Measurements from ENCODE around the gene DNAAF5.
"Not testable (repeated sequence)": the region's sequence is repeated elsewhere in the genome, so short reads cannot be mapped to it uniquely, and the experiment has no call there.

Gene DNAAF5

DNA sequence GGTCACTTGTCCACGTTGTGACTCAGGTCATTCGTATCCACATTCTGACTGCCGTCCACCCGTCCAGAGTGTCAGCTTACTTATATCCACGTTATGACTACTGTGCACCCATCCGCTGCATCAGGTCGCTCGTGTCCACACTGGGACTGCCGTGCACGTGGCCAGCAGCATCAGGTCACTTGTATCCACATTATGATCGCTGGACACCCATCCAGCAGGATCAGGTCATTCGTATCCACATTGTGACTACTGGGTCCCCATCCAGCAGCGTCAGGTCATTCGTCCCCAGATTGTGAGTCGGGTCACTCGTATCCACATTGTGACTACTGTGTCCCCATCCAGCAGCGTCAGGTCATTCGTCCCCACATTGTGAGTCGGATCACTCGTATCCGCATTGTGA, 58.5 kb downstream of the DNAAF5 start:
- no peak for DNase-seq

DNA sequence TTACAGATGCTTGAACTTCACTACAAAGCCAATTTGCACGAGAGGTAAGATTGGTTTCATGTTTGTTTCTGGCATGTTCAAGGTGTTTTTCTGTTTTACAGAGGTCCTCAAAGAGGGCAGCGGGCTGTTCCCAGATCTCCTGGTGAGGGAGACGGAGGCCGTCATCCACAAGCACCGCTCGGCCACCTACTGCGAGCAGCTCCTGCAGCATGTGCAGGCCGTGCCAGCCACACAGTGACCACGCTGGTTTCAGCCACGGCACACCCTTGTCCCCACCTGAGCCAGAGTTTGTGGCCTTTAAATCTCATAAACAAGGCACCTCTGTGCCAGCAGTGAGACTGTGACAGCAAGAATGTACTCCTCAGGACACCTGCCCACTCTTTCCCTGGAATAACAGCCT, 58.9 kb downstream of the DNAAF5 start:
- no peak for DNase-seq

DNA sequence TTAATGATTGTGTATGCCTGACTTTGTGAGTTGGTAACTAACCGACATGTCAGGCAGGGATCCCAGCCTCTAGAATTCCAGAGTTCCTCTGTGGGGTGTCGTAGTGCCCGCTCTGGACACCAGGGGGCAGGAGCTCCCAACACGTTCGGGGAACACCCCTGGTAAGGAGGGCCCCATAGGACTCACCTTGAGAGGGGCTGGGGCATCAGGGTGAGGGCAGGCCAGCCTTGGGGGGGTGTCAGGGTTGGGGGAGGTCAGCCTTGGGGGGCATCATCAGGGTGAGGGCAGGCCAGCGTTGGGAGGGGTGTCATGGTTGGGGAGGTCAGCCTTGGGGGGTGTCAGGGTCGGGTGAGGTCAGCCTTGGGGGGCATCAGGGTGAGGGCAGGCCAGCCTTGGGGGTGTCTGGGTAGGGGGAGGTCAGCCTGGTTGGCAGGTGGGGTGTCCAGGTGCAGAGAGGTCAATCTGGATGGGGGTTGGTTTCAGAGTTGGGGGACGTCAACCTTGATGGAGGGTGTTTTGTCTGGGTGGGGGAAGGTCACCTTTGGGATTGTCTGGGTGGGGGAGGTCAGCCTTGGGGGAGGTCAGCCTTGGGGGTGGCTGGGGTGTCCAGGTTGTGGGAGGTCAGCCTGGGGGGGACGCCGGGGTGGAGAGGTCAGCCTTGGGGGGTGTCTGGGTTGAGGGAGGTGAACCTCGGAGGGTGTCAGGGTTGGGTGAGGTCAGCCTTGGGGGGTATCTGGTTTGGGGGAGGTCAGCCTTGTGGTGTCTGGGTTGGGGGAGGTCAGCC, 60.2 kb downstream of the DNAAF5 start:
- peak; percentile 84 for DNase-seq

DNA sequence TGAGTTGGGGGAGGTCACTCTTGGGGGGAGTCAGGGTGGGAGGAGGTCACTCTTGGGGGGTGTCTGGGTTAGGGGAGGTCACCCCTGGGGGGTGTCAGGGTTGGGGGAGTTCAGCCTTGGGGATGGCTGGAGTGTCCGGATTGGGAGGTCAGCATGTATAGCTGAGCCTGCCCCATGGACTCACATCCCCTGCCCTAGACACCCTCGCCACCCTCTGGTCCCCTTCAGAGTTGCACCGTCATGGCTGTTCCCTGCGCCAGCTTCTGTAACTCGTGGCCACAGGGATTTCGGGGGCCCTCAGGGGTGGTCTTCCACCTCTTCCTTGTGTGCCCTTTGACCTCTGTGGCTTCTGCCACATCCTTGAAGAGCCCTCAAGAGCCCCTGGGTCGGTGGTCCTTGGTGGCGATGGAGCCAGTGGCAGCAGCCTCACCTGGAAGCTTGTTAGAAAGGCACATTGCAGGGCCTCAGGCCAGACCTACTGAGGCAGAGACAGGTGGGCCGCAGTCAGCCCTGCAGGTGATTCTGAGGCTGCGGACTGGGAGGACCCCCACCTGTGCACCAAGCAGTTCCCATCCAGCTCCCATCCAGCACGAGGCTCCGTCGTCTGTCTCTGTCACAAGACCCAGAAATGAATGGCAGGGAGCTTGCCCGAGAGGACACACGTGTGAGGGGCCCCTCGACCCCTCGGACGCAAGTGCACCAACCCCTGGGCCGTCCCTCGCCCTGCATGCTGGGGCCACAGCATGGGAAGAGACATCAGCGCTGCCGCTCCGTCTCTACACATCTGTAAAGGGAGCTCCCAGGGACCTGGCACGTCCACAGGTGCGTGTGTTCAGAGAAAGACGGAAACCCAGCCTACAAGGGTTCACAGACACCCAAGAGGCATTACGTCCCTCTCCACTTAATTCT, 61.1 kb downstream of the DNAAF5 start:
- DNase-seq: no peak

DNA sequence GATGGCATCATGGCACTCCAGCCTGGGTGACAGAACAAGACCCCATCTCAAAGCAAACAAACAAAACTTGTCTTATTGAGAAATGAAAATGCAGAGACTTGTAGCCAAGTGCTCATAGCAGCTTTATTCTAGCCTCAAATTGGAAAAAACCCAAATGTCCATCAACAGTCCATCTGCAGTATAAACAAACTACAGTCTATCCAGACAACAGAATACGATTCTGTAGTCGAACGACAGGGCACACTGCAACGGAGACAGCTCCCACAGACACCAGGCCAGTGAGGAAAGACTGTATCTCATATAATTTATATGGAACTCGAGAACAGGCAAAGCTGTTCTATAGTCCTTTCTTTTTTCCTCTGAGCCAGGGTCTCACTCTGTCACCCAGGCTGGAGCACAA, 65.0 kb downstream of the DNAAF5 start:
- DNase-seq: no peak

DNA sequence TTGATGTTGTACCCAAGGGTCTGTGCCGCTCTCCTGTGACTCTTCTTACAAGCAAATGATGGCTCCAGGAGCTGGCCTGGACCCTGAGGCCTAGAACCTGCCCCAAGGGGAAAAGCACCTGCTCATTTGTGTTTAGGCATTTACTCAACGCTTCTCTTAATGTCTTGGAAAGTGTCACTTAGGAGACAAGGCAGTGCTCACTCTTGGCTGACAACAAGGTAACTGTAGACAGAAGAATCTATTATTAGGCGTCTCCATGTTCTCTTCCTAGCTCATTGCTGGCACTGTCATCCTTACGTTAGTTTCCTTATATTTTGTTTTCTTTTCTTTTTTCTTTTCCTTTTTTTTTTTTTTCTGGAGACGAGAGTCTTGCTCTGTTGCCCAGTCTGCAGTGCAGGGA, 67.7 kb downstream of the DNAAF5 start:
- DNase-seq: no peak

DNA sequence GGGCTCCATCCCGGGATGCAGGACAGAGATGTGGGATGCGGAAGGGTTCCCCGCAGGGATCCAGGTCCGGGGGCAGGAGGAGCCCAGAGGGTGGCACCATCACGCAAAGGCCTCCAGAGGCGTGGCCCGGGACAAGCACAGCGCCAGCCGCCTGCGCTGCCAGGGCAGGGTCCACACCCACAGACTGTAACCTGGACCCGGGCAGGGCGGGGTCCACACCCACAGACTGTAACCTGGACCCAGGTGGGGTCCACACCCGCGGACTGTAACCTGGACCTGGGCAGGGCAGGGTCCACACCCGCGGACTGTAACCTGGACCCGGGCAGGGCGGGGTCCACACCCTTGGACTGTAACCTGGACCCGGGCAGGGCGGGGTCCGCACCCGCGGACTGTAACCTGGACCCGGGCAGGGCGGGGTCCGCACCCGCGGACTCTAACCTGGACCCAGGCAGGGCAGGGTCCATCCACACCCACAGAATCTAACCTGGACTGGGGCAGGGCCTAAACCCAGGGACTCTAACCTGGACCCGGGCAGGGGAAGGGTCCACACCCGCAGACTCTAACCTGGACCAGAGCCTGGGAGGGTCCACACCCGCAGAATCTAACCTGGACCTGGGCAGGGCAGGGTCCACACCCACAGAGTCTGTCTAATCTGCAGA, 68.3 kb downstream of the DNAAF5 start:
- DNase-seq: no peak

DNA sequence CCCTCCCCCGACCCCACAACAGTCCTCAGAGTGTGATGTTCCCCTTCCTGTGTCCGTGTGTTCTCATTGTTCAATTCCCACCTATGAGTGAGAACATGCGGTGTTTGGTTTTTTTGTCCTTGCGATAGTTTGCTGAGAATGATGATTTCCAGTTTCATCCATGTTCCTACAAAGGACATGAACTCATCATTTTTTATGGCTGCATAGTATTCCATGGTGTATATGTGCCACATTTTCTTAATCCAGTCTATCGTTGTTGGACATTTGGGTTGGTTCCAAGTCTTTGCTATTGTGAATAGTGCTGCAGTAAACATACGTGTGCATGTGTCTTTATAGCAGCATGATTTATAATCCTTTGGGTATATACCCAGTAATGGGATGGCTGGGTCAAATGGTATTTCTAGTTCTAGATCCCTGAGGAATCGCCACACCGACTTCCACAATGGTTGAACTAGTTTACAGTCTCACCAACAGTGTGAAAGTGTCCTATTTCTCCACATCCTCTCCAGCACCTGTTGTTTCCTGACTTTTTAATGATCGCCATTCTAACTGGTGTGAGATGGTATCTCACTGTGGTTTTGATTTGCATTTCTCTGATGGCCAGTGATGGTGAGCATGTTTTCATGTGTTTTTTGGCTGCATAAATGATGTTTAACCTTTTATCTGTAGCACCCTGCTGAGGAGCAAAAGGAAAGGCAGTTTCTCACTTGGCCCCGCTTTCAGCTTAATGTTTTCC, 70.1 kb downstream of the DNAAF5 start:
- DNase-seq: not testable (repeated sequence)

DNA sequence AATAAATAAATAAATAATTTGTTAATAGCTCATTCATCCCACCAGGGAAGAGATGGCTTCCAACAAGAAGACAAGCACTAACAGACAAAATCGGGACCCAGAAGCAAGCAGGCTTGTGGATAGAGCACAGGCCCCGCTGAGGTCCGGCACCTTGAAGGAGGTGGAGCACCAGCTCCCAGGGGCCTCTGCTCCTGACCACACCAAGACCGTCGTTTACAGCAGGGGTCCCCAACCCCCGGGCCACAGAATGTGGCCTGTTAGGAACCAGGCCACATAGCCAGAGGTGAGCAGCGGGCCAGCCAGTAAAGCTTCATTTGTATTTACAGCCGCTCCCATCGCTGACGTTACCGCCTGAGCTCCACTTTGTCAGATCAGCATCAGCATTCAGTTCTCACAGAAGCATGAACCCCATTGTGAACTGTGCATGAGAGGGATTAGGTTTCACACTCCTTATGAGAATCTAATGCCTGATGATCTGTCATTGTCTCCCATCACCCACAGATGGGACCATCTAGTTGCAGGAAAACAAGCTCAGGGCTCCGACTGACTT, 72.5 kb downstream of the DNAAF5 start:
- DNase-seq: no peak

DNA sequence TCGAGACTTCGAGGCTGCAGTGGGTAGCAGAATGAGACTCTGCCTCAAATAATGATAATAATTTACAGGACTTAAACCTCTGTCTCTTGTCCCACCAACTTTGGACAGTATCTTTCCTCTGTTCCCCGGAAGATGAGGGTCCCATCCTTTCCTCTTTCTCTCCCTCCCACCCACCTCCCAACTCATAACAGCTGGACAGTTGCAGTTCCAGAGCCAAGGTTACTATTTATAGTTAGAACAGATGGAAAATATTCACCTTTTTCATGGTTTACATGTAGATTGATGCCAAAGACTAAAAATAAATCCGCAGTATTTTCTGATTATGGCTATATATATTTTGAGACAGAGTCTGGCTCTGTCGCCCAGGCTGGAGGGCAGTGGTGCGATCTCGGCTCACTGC, 74.2 kb downstream of the DNAAF5 start:
- DNase-seq: no peak

DNA sequence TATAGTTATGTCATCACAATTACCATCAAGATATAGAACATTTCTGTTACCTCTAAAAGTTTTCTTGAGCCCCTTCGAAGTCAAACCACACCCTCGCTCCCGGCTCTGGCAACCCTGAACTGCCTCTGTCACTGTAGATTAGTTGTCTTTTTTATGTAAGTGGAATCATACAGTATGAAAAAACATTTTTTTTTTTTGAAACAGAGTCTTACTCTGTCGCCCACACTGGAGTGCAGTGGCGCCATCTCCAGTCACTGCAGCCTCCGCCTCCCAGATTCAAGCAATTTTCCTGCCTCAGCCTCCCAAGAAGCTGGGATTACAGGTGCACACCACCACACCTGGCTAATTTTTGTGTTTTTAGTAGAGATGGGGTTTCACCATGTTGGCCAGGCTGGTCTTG, 74.9 kb downstream of the DNAAF5 start:
- not testable (repeated sequence) for DNase-seq

DNA sequence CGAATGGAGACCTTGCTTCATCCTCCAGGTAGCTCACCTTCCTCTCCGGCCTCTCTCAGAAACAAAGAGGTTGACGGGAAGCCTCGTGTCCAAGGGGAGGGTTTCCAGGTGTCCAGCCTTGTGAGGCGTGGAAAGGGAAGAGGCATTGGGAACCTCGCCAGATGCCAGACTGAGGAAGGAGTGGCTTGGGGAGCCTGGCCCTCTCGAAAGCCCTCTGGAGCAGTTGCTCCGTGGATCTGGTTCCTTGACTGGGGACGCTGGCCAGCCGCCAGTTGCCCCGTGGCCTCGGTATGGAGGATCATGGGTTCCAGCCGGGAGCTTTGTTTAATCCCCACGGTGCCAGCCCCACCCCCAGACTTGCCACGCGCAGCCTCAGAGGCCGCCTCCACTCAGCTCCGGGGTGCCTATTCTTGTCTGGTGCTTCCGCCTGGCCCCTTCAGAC, 75.5 kb downstream of the DNAAF5 start:
- no peak for DNase-seq

DNA sequence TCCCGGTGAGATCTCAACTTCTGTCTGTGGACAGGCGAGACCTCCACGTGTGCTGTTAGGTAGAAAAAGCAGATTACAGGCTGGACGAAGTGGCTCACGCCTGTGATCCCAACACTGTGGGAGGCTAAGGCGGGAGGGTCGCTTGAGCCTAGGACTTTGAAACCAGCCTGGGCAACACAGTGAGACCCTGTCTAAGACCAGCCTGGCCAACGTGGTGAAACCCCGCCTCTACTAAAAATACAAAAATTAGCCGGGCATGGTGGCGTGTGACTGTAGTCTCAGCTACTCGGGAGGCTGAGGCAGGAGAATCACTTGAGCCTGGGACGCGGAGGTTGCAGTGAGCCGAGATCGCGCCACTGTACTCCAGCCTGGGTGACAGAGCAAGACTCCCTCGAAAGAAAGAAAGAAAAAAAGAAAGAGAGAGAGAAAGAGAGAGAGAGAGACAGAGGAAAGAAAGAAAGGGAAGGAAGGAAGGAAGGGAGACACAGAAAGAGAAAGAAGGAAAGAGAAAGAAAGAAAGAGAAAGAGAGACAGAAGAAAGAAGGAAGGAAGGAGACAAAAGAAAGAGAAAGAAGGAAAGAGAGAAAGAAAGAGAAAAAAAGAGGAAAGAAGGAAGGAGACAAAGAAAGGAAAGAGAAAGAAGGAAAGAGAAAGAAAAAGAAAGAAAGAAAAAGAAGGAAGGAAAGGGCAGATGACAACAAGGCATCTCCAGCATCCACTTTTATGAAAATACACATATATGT, 76.2 kb downstream of the DNAAF5 start:
- no peak for DNase-seq

DNA sequence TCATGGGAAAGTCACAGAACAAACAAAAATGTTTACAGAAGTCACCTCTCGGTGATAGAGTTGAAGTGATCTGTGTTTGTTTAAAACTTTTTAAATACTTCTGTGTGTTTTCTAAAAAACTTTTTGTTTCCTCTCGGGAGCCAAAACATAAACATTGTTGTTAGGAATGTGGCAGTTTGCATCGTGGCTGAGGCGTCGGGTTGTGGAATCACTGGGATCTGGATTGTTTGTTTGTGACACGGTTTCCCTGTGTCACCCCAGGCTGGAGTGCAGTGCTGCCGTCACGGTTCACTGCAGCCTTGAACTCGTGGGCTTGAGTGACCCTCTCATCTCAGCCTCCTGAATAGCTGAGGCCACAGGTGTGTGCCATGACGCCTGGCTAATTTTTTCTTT, 76.7 kb downstream of the DNAAF5 start:
- no peak for DNase-seq

DNA sequence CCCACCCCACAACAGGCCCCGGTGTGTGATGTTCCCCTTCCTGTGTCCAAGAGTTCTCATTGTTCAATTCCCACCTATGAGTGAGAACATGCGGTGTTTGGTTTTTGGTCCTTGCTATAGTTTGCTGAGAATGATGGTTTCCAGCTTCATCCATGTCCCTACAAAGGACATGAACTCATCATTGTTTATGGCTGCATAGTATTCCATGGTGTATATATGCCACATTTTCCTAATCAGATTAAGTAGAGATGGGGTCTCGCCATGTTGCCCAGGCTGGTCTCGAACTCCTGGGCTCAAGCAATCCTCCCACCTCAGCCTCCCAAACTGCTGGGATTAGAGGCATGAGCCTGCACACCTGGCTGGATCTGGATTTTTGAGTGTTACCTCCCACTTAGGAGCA, 77.3 kb downstream of the DNAAF5 start:
- not testable (repeated sequence) for DNase-seq

DNA sequence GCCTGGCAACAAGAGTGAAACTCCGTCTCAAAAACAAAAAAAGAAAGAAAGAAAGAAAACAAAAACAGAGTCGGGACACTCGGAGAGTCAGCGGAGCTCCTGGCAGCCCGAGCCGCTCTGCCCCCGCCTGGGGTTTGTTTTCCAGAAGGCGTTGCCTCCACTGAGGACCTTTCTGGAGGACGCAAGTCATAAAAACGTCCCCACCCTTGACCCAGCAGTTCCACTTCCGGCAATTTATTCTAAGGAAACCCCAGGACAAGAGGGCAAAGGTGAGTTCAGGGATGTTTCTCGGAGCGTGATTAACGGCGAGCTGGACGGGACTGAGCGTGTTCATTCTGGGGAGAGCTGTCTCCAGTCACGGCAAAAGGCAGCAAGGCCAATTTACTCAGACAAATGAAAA, 78.8 kb downstream of the DNAAF5 start:
- no peak for DNase-seq

DNA sequence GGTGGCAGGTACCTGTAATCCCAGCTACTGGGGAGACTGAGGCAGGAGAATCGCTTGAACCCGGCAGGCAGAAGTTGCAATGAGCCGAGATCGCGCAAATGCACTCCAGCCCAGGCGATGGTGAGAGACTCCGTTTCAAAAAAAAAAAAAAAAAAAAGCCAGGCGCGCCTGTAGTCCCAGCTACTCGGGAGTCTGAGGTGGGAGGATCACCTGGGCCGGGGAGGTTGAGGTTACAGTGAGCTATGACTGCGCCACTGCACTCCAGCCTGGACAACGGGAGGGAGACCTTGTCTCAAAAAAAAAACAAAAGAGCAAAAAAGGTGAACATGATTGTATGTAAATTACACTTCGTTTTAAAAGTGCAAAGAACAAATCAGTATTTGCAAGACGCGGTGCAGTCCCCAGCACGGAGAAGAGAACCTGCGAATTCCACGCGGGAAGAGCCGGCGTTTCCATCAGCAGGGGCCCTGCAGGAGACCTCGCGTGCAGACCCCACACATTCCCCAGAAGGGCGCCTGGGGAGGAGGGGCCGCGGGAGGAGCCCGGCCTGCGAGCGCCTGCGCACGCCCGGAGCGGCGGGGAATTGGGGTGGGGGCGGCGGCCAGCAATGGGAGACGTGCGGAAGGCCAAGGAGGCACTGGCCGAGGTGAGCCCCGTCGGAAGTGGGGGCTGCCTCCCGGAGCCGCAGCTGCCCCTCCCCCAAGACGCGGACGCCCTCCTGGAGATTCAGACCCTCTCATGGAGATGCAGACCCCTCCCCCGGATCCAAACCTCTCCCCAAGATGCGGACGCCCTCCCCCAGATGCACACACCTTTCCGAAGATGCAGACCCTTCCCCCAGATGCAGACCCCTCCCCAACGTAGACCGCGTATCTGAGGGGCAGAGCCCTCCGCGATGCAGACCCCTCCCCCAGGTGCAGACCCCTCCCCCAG, 89.1 kb downstream of the DNAAF5 start:
- peak; percentile 40 for DNase-seq

DNA sequence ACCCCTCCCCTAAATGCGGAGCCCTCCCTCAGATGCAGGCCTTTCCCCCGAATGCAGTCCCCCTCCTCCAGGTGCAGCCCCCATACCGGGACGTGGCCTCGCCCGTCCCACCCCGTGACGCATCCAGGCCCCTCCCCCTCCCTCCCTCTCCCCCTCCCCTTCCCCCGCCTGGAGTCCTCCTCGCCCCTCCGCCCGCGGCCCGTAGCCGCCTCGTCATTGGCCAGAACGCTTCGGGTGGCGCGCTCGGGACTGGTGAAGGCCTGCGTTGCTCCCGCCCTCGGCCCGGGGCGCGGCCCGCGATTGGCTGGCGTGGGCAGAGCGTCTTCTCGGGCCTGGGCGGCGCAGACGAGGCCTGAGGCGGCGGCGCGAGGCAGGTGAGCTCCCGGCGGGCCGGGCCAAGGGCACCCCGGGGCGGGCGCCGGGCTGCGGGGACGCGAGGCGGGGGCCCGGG, 89.8 kb downstream of the DNAAF5 start:
- peak; percentile 99 for DNase-seq

DNA sequence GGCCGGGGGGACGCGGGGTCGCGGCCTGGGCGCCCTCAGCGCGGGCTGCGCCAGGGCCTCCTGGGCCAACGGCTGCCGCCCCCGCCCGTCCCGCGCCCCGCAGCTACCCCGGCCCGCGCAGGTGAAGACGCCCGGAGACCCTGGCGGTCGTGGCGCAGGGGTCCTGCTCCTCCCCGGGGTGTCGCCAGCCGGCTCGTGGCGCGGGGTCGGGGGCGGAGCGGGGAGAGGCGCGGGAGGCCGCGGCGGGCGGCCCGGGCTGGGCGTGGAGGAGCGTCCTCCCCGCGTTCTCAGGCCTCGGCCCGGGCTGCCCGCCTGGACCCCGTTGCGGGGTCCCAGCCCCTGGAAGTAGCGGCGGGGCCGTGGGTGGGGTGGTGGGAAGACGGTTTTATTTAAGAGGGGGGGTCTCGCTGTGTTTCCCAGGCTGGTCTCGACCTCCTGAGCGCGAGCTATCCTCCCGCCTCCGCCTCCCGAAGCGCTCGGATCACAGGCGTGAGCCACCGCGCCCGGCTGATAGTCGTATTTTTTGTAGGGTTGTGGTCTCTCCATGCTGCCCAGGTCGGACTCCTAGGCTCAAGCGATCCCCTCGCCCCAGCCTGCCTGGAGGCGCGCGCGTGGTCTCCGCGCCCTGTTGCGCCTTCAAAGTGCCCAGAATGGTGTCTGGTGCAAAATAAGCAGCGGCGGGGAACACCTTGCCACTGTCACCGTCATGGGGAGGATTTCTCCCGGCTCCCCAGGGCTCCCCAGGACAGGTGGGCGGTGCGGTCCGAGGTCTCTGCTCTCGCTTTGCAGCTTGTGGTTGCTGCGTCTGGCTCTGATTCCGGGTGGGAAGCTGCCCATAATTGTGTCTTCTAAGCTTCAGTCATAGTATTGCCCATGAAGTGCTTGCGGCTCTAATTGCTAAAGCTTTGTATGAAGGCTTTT, 90.5 kb downstream of the DNAAF5 start:
- peak; percentile 43 for DNase-seq

Data from CD4-positive, alpha-beta T cell treated with Interleukin-17A for 4 hours (primary cell).